Upper lobe of left lung (tissue), 6 donors: ENCODE data around the gene TUBB. TPM values are rescaled to one million over a fixed set of nuclear protein-coding genes. Genes with fewer than 3 reads are reported as not detected.
A peak's percentile ranks its signal among the peaks of the same experiment; 100 is the strongest.

Source experiments
- ATAC-seq, 2 donors: fragments of 200-7000 bp; cut with Tn5 transposase; one replicate each; pipeline ENCODE4 v1.9.1; 2022; ENCODE audit warnings: mild to moderate bottlenecking in 2 of 2, moderate library complexity in 2 of 2; ENCODE audit not compliant: low FRiP score in 2 of 2
- DNase-seq, 2 donors: peaks; one replicate each; pipeline ENCODE4 v3.0.0-alpha.2; 2019 to 2020
- H3K27ac ChIP-seq, 4 donors: fragments of 200-600 bp; sonication (generic); one replicate each; pipeline ENCODE4 v1.5.1; 2016 to 2019
- H3K27me3 ChIP-seq, 4 donors: fragments of 200-600 bp; sonication (generic); one replicate each; pipeline ENCODE4 v1.5.1; 2017 to 2019
- H3K36me3 ChIP-seq, 4 donors: fragments of 200-600 bp; sonication (generic); one replicate each; pipeline ENCODE4 v1.5.1; 2016 to 2019
- H3K4me1 ChIP-seq, 4 donors: fragments of 200-600 bp; sonication (generic); one replicate each; pipeline ENCODE4 v1.5.1; 2018 to 2019
- H3K4me3 ChIP-seq, 4 donors: fragments of 200-600 bp; sonication (generic); one replicate each; pipeline ENCODE4 v1.5.1; 2017 to 2019; ENCODE audit warnings: mild to moderate bottlenecking in 2 of 4, moderate library complexity in 1 of 4
- H3K9me3 ChIP-seq, 4 donors: fragments of 200-600 bp; sonication (generic); one replicate each; pipeline ENCODE4 v1.5.1; 2018 to 2019
- EP300 ChIP-seq, 4 donors: sonication (generic); formaldehyde crosslinking; IDR thresholded peaks; one replicate each; pipeline ENCODE4 v1.5.1; 2017; ENCODE audit warnings: antibody characterized with exemption in 4 of 4, control low read depth in 2 of 4
- POLR2A ChIP-seq, 4 donors: fragments of 450-650 bp; IDR thresholded peaks; one replicate each; pipeline ENCODE4 v1.5.1; 2016 to 2017; ENCODE audit warnings: antibody characterized with exemption in 4 of 4, mild to moderate bottlenecking in 2 of 4
- POLR2AphosphoS5 ChIP-seq, 2 donors: sonication (generic); formaldehyde crosslinking; IDR thresholded peaks; one replicate each; pipeline ENCODE4 v1.5.1; 2017; ENCODE audit warnings: antibody characterized with exemption in 2 of 2
- WGBS, 2 donors: methylation state at CpG; one replicate each; pipeline ENCODE4 v1.1.5; 2017 to 2018; 5-methylcytosine and 5-hydroxymethylcytosine counted together
- total RNA-seq, 6 donors: library from RNA; depleted of rRNA in 4 of 6; stranded (reverse); fragments of >200 nt in 4 of 6; gene quantifications; one replicate each; pipeline versions ENCODE4 v1.1.0 to v1.2.1, GENCODE V29; 2016 to 2021
- TF ChIP-seq, protein P1 (sequence below), 6 experiments: fragments of 450-650 bp in 4 of 6; fragments of 200-600 bp in 2 of 6; sonication (generic) in 2 of 6; IDR thresholded peaks; one replicate each; pipeline ENCODE4 v1.5.1; 2016 to 2019; ENCODE audit warnings: antibody characterized with exemption in 6 of 6
- donor health status: DM: no; HTN: no; CAD: no; lungs with moderate emphysema.
- donor health status: DM: no; HTN: yes; CAD: no; lungs with severe emphysema.

Gene TUBB
- total RNA-seq, 6 donors from 2014 or later: 71.2 to 347 (median 149) TPM

DNA sequence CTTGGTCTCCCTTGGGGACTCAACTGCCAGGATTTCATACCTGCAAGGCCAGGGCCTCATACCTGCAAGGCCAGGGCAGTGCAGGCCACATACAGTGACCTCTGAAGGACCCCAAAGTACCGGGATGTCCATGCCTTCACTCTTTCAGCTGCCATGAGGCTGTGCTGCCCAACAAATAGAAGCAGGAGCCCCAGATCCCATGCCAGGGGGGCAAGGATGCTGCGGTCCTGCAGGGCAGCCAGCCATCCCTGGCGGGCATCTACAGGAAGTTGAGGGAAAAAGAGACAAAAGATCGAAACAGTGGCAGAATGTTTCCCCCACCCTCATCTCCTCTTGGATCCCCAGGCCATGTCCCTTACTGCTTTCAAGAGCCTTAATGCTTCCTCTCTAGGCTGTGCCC, 30.2 kb upstream of the TUBB start:
- H3K4me1 ChIP-seq: peaks cover 34 to 39% (median 36%) of the 10 kb centered on the region in 4 donors
- no peaks in the 10 kb centered on the region for H3K9me3 ChIP-seq
- DNase-seq: no peak
- no peaks in the 10 kb centered on the region for H3K27me3 ChIP-seq
- H3K36me3 ChIP-seq: no peaks in the 10 kb centered on the region
- 27 to 32% methylated on average over 4 of the region's 4 CpGs for WGBS, 2 donors
- peak overlapping the region in 3 of 4 donors; percentile 68 to 79 (median 77) for H3K4me3 ChIP-seq
- ATAC-seq: no peak
- H3K27ac ChIP-seq: peak overlapping the region; percentile 89 to 99 (median 99)
- no peak for TF ChIP-seq EP300 (IDR thresholded peaks at IDR 0.05)
- TF ChIP-seq, protein P1, sequence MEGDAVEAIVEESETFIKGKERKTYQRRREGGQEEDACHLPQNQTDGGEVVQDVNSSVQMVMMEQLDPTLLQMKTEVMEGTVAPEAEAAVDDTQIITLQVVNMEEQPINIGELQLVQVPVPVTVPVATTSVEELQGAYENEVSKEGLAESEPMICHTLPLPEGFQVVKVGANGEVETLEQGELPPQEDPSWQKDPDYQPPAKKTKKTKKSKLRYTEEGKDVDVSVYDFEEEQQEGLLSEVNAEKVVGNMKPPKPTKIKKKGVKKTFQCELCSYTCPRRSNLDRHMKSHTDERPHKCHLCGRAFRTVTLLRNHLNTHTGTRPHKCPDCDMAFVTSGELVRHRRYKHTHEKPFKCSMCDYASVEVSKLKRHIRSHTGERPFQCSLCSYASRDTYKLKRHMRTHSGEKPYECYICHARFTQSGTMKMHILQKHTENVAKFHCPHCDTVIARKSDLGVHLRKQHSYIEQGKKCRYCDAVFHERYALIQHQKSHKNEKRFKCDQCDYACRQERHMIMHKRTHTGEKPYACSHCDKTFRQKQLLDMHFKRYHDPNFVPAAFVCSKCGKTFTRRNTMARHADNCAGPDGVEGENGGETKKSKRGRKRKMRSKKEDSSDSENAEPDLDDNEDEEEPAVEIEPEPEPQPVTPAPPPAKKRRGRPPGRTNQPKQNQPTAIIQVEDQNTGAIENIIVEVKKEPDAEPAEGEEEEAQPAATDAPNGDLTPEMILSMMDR (IDR thresholded peaks at IDR 0.05): no peak
- TF ChIP-seq POLR2AphosphoS5 (IDR thresholded peaks at IDR 0.05): no peak
- no peak for TF ChIP-seq POLR2A (IDR thresholded peaks at IDR 0.05)

DNA sequence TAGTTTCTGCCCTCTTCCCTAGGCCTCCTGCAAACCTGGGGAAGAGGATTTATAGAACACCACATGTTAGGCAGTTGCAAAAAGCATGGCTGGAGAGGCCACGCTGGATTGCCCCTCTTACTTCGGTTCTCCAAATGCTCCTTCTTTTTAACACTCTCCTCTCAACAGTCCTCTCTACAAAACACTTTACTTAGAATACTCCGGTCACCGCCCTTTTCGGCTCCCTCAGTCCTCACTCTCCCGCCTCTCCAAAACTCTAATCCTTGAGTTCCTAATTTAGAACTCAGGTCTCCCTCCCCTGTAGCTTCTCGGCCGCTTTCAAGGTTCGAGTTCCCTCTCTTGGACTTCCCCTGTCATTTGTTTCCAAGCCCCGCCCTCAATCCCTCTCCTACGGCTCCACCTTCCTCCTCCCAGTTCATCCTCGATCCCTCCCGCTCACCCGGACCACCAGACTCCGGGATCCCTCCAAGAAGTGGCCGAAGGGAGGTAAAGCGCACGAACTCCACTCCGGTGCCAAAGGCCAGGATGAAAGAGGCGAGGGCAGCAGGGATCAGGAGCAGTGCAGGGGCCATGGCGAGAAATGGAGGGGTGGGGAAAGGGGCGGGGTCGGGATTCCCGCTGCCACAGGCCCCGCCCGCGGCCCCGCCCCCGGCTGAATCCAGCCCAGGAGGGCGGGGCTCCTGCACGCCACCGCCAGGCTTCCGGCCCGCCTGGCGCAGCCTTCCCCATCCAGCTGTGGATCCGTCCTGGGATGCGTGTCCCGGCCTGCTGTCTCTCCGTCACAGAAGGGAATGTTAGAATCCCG, 29.5 kb upstream of the TUBB start, which contains the start of gene NRM:
Gene NRM, minus strand, starts transcription at position 582 of the 805 bp plus-strand sequence. Its CDS starts 10 bp downstream, at position 572.
- WGBS, 2 donors: 1% methylated on average over 26 to 40 of the region's 40 CpGs
- Histone ChIP-seq H3K27me3 (no peaks in the 10 kb centered on the region), H3K36me3 (no peaks in the 10 kb centered on the region), H3K27ac (peak within 1 kb of the TSS; percentile 89 to 99 (median 99)), H3K9me3 (no peaks in the 10 kb centered on the region), H3K4me3 (peak within 1 kb of the TSS; percentile 56 to 79 (median 72)), H3K4me1 (peaks cover 28 to 38% (median 34%) of the 10 kb centered on the region in 4 donors)
- DNase-seq (peak; percentile 89 to 97), ATAC-seq (peak; percentile 84 to 87)
- TF ChIP-seq EP300 (IDR thresholded peaks at IDR 0.05): peak in 1 of 4 donors; percentile 50
- peak; percentile 44 to 70 for TF ChIP-seq POLR2AphosphoS5 (IDR thresholded peaks at IDR 0.05)
- TF ChIP-seq POLR2A (IDR thresholded peaks at IDR 0.05): peak in 1 of 4 donors; percentile 40
- TF ChIP-seq, protein P1 (IDR thresholded peaks at IDR 0.05): no peak

DNA sequence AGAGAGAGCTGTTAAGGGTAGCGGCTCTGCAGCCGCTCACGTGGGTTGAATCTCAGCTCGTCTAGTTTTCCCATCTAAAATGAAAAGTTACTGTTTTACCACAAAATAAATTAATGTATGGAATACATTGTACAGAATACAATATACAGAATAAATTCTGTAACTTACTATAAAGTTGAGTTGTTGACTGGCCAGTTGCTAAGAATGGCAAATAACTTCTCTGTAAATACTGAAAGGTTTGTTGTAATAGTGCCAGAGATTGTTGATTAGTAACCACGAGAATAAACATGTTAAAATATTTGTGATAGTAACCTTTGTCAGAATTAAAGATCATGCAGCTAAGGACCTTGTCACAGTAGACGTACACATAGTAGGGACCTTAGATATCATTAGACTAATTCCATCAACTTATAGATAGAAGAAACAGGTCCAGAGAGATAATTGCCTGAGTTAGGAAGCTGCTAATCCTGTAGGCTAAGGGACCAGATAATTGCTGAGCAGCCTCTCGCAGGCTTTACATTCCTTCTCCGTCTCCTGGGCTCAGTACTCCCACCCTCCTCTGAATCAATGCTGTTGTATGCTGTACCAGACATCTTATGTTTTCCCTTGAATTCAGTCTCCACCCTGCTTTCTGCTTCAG, 28.8 kb upstream of the TUBB start:
- peak overlapping the region; percentile 89 to 99 (median 99) for H3K27ac ChIP-seq
- WGBS, 2 donors: 18 to 22% methylated on average over 8 of the region's 8 CpGs
- ATAC-seq (no peak), DNase-seq (no peak)
- H3K27me3 ChIP-seq: no peaks in the 10 kb centered on the region
- TF ChIP-seq EP300 (IDR thresholded peaks at IDR 0.05) (no peak), POLR2AphosphoS5 (IDR thresholded peaks at IDR 0.05) (no peak), POLR2A (IDR thresholded peaks at IDR 0.05) (no peak)
- H3K9me3 ChIP-seq: no peaks in the 10 kb centered on the region
- peaks cover 28 to 38% (median 33%) of the 10 kb centered on the region in 4 donors for H3K4me1 ChIP-seq
- peak overlapping the region in 3 of 4 donors; percentile 68 to 79 (median 77) for H3K4me3 ChIP-seq
- no peaks in the 10 kb centered on the region for H3K36me3 ChIP-seq

DNA sequence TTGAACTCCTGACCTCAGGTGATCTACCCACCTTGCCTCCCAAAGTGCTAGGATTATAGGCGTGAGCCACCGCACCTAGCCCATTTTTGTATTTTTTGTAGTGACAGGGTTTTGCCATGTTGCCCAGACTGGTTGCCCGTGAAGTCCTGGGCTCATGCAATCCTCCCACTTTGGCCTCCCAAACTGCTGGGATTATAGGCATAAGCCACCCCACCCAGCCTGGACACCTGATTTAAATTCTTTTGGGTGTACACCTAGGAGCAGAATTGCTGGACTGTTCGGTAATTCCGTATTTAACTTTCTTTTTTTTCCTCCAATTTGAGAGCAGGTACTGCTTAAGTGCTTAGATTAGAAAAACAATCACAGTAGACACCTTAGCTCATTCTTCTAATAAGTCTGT, 23.7 kb upstream of the TUBB start:
- H3K27ac ChIP-seq: no peak overlapping the region
- no peaks in the 10 kb centered on the region for H3K27me3 ChIP-seq
- H3K4me3 ChIP-seq: no peak overlapping the region
- peaks cover 0 to 10% (median 0%) of the 10 kb centered on the region in 4 donors for H3K36me3 ChIP-seq
- TF ChIP-seq, protein P1 (IDR thresholded peaks at IDR 0.05): no peak
- TF ChIP-seq POLR2AphosphoS5 (IDR thresholded peaks at IDR 0.05) (no peak), EP300 (IDR thresholded peaks at IDR 0.05) (no peak), POLR2A (IDR thresholded peaks at IDR 0.05) (no peak)
- ATAC-seq (no peak), DNase-seq (no peak)
- H3K9me3 ChIP-seq: no peaks in the 10 kb centered on the region
- H3K4me1 ChIP-seq: peaks cover 0 to 6% (median 3%) of the 10 kb centered on the region in 4 donors
- 78 to 94% methylated on average over 5 of the region's 5 CpGs for WGBS, 2 donors

DNA sequence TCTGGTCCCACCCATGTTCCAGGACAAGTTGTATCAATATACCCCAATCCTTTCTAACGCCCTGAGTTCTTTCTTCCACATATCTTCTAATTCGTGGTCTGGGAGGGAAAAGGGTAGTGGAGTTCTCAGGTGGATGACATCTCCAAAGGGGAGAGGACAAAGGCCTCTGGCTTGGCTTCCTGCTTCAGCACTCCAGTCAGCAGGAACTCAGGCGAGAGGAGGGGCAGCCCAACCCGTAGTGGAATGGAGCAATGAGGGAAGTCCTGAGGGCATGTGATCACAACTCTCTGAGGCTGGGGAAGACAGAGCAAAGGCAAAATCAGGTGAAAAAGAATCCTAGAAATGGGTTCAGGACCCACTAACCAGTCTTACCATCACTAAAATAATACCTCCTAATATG, 19.8 kb upstream of the TUBB start:
- H3K36me3 ChIP-seq: peaks cover 0 to 44% (median 13%) of the 10 kb centered on the region in 4 donors
- ATAC-seq: peak in 1 of 2 donors; percentile 65
- peaks cover 0 to 5% (median 0%) of the 10 kb centered on the region in 4 donors for H3K4me1 ChIP-seq
- H3K9me3 ChIP-seq: no peaks in the 10 kb centered on the region
- DNase-seq: peak in 1 of 2 donors; percentile 70
- no peak overlapping the region for H3K4me3 ChIP-seq
- TF ChIP-seq, protein P1 (IDR thresholded peaks at IDR 0.05): no peak
- TF ChIP-seq POLR2AphosphoS5 (IDR thresholded peaks at IDR 0.05) (no peak), POLR2A (IDR thresholded peaks at IDR 0.05) (no peak), EP300 (IDR thresholded peaks at IDR 0.05) (no peak)
- WGBS, 2 donors: 49 to 65% methylated on average over 4 of the region's 4 CpGs
- H3K27ac ChIP-seq: no peak overlapping the region
- no peaks in the 10 kb centered on the region for H3K27me3 ChIP-seq
